HG03432 (cell line): Measurements from ENCODE around the gene WNT9B.

ENCODE experiments used
- ATAC-seq: cut with Tn5 transposase; IDR thresholded peaks from one replicate; pipeline ENCODE4 v1.9.1; 2021; ENCODE audit warnings: mild to moderate bottlenecking, moderate library complexity; ENCODE audit not compliant: unreplicated experiment

Gene WNT9B

GRCh38 chr17:46853896-46854444 lies 2.6 kb downstream of the WNT9B start:
- ATAC-seq: no peak

- no peak for ATAC-seq
Observed at GRCh38 chr17:46854515-46854914, 3.1 kb downstream of the WNT9B start.

- ATAC-seq: no peak
Observed at GRCh38 chr17:46854948-46855347, 3.6 kb downstream of the WNT9B start.

GRCh38 chr17:46857600-46857999 lies 6.2 kb downstream of the WNT9B start:
- ATAC-seq: no peak

- ATAC-seq: no peak
Observed at GRCh38 chr17:46859996-46860395, 8.6 kb downstream of the WNT9B start.

GRCh38 chr17:46862949-46863348 lies 11.6 kb downstream of the WNT9B start:
- no peak for ATAC-seq

- no peak for ATAC-seq
Observed at GRCh38 chr17:46863383-46864121, 12.2 kb downstream of the WNT9B start.

GRCh38 chr17:46865100-46865499 lies 13.7 kb downstream of the WNT9B start:
- ATAC-seq: no peak

GRCh38 chr17:46866325-46866724 lies 14.9 kb downstream of the WNT9B start:
- ATAC-seq: no peak

GRCh38 chr17:46866747-46867146 lies 15.4 kb downstream of the WNT9B start:
- ATAC-seq: no peak

- no peak for ATAC-seq
Observed at GRCh38 chr17:46868689-46869187, 17.4 kb downstream of the WNT9B start.

- no peak for ATAC-seq
Observed at GRCh38 chr17:46869296-46869695, 17.9 kb downstream of the WNT9B start.

- ATAC-seq: no peak
Observed at GRCh38 chr17:46869975-46870803, 18.8 kb downstream of the WNT9B start.

GRCh38 chr17:46872421-46872820 lies 21.0 kb downstream of the WNT9B start:
- ATAC-seq: no peak

GRCh38 chr17:46873941-46874645 lies 22.7 kb downstream of the WNT9B start:
- ATAC-seq: no peak

- ATAC-seq: no peak
Observed at GRCh38 chr17:46874906-46875305, 23.5 kb downstream of the WNT9B start.

- ATAC-seq: no peak
Observed at GRCh38 chr17:46875849-46876352, 24.5 kb downstream of the WNT9B start.

- no peak for ATAC-seq
Observed at GRCh38 chr17:46876353-46876887, 25.0 kb downstream of the WNT9B start.

GRCh38 chr17:46876926-46877325 lies 25.5 kb downstream of the WNT9B start:
- no peak for ATAC-seq

GRCh38 chr17:46877466-46877865 lies 26.1 kb downstream of the WNT9B start:
- no peak for ATAC-seq

- ATAC-seq: no peak
Observed at GRCh38 chr17:46878055-46878454, 26.7 kb downstream of the WNT9B start.
